ENCODE results near the gene TMPRSS4.

Gene TMPRSS4

DNA sequence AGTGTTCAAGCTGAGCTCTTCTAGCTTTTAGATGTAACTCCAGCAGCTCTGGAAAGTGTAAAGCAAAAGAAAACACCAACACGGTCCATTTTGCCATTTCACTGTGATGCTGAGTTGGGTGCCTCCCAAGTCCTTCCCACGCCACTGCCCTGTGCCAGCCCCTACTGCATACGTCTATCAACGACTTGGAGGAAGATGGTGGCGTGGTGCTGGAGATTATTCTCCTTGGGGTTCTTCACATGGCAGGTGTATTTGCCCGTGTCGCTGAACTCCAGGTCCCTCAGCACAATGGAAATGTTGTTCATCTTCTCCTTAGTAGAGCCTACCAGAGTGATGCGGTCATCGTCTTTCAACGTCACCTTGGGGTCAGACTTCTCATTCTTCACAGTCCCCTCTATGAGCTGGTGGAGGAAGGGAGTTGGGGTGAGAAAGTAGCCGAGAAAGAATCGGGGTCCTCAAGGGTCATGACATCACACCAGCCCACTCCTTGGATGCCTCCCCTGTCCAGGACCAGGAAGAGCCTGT lies 66.8 kb downstream of the TMPRSS4 start:
- H3F3A ChIP-seq (ENCODE audit: low read depth) = no peaks in the 10 kb centered on the region
- H3K36me3 ChIP-seq (ENCODE audit: insufficient read depth, low read length) = no peaks in the 10 kb centered on the region
- H3K9ac ChIP-seq (ENCODE audit: low read depth, low read length, poor library complexity, severe bottlenecking) = no peak overlapping the region
- H3K27me3 ChIP-seq (ENCODE audit: insufficient read depth, low read length, poor library complexity, severe bottlenecking) = no peaks in the 10 kb centered on the region
- H3K4me2 ChIP-seq (ENCODE audit: low read depth, low read length, poor library complexity, severe bottlenecking) = no peak overlapping the region
- no peaks in the 10 kb centered on the region for H3K4me1 ChIP-seq (ENCODE audit: insufficient read depth, low read length, poor library complexity, severe bottlenecking)
- H3K9me3 ChIP-seq (ENCODE audit: insufficient read depth, low read depth, low read length) = no peaks in the 10 kb centered on the region
- H3K79me2 ChIP-seq (ENCODE audit: insufficient read depth, low read length) = no peaks in the 10 kb centered on the region
- H2AFZ ChIP-seq (ENCODE audit: low read length) = no peak overlapping the region
- H3K9me2 ChIP-seq (replicated peaks; ENCODE audit: low read depth, low read length) = no peaks in the 10 kb centered on the region
- H4K20me1 ChIP-seq (ENCODE audit: insufficient read depth, low read length, poor library complexity, severe bottlenecking) = no peaks in the 10 kb centered on the region
- H3K4me3 ChIP-seq (ENCODE audit: low read length, poor library complexity, severe bottlenecking) = no peak overlapping the region
- TF ChIP-seq, protein P1, sequence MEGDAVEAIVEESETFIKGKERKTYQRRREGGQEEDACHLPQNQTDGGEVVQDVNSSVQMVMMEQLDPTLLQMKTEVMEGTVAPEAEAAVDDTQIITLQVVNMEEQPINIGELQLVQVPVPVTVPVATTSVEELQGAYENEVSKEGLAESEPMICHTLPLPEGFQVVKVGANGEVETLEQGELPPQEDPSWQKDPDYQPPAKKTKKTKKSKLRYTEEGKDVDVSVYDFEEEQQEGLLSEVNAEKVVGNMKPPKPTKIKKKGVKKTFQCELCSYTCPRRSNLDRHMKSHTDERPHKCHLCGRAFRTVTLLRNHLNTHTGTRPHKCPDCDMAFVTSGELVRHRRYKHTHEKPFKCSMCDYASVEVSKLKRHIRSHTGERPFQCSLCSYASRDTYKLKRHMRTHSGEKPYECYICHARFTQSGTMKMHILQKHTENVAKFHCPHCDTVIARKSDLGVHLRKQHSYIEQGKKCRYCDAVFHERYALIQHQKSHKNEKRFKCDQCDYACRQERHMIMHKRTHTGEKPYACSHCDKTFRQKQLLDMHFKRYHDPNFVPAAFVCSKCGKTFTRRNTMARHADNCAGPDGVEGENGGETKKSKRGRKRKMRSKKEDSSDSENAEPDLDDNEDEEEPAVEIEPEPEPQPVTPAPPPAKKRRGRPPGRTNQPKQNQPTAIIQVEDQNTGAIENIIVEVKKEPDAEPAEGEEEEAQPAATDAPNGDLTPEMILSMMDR (conservative IDR thresholded peaks at IDR 0.05; ENCODE audit: low read length) = no peak
- TF ChIP-seq EZH2phosphoT487 (IDR thresholded peaks at IDR 0.05; ENCODE audit: borderline replicate concordance) = no peak

DNA sequence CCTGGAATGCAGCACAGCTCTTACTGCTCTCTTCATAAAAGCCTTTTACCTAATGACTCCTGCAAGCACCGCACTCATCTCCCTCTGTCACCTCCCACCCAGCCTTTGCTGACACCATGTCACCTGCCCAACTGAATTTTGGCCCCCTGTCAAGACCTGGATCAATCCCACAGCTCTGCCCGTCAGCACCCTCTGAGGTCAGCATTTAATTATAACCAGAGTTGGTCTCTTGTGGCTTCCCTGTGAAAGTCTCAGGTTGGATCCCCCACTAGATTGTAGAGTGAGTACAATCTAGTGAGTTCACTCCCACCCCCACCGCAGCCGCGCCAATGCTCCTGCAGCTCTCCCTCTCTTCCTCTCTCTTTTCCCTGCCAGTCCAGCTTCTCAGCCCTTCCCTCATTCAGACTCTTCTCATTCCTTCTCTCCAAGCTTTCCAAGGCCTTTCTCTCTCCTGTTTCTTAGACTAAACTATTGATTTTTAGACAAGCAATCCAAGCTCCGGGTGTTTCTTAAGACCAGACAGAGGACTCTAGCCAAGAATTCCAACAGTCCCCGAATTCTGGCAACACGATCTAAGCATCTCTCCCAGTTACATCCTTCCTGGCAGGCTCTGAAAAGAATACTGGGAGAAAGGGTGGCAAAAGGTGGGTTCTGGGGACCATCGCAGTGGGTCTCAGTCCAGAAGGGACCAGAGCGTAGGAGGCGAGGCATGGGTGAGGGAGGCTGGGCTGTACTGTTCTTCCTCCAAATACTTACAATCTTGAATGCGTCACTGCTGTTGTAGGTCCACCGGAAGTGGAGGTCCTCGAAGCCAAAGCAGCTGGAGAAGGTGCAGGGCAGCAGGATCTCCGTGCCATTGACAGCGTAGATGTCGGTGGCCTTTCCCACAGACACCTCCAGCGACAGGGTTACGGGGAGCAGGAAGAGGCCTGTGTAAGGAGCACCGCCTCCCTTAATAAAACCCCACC lies 67.7 kb downstream of the TMPRSS4 start:
- Histone ChIP-seq H3K4me1 (ENCODE audit: insufficient read depth, low read length, poor library complexity, severe bottlenecking) (no peaks in the 10 kb centered on the region), H2AFZ (ENCODE audit: low read length) (no peak overlapping the region), H4K20me1 (ENCODE audit: insufficient read depth, low read length, poor library complexity, severe bottlenecking) (no peaks in the 10 kb centered on the region), H3K9me3 (ENCODE audit: insufficient read depth, low read depth, low read length) (no peaks in the 10 kb centered on the region), H3K4me2 (ENCODE audit: low read depth, low read length, poor library complexity, severe bottlenecking) (peak overlapping the region; percentile 79), H3K4me3 (ENCODE audit: low read length, poor library complexity, severe bottlenecking) (no peak overlapping the region), H3K27me3 (ENCODE audit: insufficient read depth, low read length, poor library complexity, severe bottlenecking) (no peaks in the 10 kb centered on the region), H3F3A (ENCODE audit: low read depth) (no peaks in the 10 kb centered on the region), H3K9me2 (replicated peaks; ENCODE audit: low read depth, low read length) (no peaks in the 10 kb centered on the region), H3K79me2 (ENCODE audit: insufficient read depth, low read length) (no peaks in the 10 kb centered on the region), H3K36me3 (ENCODE audit: insufficient read depth, low read length) (no peaks in the 10 kb centered on the region), H3K9ac (ENCODE audit: low read depth, low read length, poor library complexity, severe bottlenecking) (no peak overlapping the region)
- no peak for TF ChIP-seq EZH2phosphoT487 (IDR thresholded peaks at IDR 0.05; ENCODE audit: borderline replicate concordance)
- TF ChIP-seq, protein P1 (conservative IDR thresholded peaks at IDR 0.05; ENCODE audit: low read length) = no peak

DNA sequence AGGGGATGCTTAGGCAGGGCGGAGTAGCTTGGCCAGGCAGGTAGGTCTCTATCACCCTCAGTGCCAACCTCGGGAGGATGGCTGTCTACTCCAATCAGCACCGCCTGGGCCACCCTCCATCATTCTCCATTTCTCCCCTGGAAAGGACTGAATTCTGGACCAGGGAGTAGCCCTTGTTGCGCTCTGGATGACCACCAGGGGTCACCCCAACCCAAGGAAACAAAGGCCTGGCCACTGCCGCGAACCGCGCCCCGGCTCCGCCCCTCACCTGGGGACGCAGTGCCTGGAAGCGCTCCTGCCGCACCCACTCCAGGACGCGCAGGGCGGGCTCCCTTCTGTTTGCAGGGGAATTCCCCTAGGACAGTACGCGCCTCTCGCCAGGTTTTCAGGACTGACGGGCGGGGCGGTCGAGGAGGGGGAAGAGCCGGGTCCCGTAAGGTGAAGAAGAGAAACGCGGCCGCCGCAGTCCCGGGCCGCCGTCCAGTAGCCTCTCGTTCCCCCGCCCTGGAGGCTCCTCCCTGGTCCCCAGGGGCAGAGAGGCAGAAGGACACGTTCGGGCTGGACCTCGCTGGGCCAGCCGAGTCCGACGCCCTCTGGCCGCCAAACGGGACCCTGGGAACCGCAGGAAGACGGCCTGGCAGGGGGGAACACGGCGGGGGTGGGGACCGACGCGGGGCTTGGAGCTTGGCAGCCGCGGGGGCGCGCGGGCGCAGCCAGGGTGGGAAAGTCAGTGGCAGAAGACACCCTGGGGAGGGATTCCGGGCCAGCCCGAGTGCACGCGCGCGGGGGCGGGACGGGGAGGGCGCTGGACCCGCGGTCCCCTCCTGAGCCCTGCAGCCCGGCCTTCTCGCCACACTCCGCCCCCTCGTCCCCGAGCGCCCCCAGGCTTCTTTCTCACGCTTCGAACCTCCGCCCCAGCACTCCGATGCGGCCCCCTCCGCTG lies 68.7 kb downstream of the TMPRSS4 start:
- H3K79me2 ChIP-seq (ENCODE audit: insufficient read depth, low read length) = no peaks in the 10 kb centered on the region
- no peaks in the 10 kb centered on the region for H3K4me1 ChIP-seq (ENCODE audit: insufficient read depth, low read length, poor library complexity, severe bottlenecking)
- no peaks in the 10 kb centered on the region for H4K20me1 ChIP-seq (ENCODE audit: insufficient read depth, low read length, poor library complexity, severe bottlenecking)
- H3K9ac ChIP-seq (ENCODE audit: low read depth, low read length, poor library complexity, severe bottlenecking) = peak overlapping the region; percentile 47
- H3K9me2 ChIP-seq (replicated peaks; ENCODE audit: low read depth, low read length) = no peaks in the 10 kb centered on the region
- TF ChIP-seq, protein P1 (conservative IDR thresholded peaks at IDR 0.05; ENCODE audit: low read length) = peak; percentile 86
- no peak for TF ChIP-seq EZH2phosphoT487 (IDR thresholded peaks at IDR 0.05; ENCODE audit: borderline replicate concordance)
- no peaks in the 10 kb centered on the region for H3F3A ChIP-seq (ENCODE audit: low read depth)
- H2AFZ ChIP-seq (ENCODE audit: low read length) = peak overlapping the region; percentile 97
- H3K27me3 ChIP-seq (ENCODE audit: insufficient read depth, low read length, poor library complexity, severe bottlenecking) = no peaks in the 10 kb centered on the region
- peak overlapping the region; percentile 81 for H3K4me3 ChIP-seq (ENCODE audit: low read length, poor library complexity, severe bottlenecking)
- peak overlapping the region; percentile 79 for H3K4me2 ChIP-seq (ENCODE audit: low read depth, low read length, poor library complexity, severe bottlenecking)
- no peaks in the 10 kb centered on the region for H3K36me3 ChIP-seq (ENCODE audit: insufficient read depth, low read length)
- H3K9me3 ChIP-seq (ENCODE audit: insufficient read depth, low read depth, low read length) = no peaks in the 10 kb centered on the region
